ENCODE results near the gene TMEM214.

DNA sequence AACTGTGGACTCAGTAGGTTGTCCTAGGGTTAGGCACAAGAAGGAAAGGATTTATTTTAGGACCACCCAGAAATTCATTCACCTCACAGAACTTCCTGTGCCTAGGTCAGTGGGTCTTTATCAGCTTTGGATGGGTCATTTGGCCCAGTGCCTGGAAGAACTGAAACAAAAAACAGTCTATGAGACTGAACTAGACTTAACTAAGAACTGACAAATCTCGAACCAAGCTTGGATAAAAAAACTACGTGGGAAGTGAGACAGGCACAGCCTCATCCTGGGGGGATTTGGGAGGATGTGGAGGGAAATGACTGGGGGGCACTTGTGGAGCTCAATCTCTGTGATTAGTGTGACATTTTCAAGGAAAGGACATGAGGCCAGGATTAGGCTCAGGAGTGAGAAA lies 41.0 kb downstream of the TMEM214 start:
- TF ChIP-seq SIN3A (IDR thresholded peaks at IDR 0.05; ENCODE audit: borderline replicate concordance, insufficient read depth, low read depth, low read length): no peak
- TF ChIP-seq, protein P1, sequence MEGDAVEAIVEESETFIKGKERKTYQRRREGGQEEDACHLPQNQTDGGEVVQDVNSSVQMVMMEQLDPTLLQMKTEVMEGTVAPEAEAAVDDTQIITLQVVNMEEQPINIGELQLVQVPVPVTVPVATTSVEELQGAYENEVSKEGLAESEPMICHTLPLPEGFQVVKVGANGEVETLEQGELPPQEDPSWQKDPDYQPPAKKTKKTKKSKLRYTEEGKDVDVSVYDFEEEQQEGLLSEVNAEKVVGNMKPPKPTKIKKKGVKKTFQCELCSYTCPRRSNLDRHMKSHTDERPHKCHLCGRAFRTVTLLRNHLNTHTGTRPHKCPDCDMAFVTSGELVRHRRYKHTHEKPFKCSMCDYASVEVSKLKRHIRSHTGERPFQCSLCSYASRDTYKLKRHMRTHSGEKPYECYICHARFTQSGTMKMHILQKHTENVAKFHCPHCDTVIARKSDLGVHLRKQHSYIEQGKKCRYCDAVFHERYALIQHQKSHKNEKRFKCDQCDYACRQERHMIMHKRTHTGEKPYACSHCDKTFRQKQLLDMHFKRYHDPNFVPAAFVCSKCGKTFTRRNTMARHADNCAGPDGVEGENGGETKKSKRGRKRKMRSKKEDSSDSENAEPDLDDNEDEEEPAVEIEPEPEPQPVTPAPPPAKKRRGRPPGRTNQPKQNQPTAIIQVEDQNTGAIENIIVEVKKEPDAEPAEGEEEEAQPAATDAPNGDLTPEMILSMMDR (IDR thresholded peaks at IDR 0.05): no peak
